HuH-7.5 (cell line): ENCODE data around the gene VWA1.
"Not testable (repeated sequence)": the region's sequence is repeated elsewhere in the genome, so short reads cannot be mapped to it uniquely, and the experiment has no call there.

Source experiments
- DNase-seq: peaks from one replicate; pipeline ENCODE4 v3.0.0; 2011; ENCODE audit warnings: low spot score

Gene VWA1

DNA sequence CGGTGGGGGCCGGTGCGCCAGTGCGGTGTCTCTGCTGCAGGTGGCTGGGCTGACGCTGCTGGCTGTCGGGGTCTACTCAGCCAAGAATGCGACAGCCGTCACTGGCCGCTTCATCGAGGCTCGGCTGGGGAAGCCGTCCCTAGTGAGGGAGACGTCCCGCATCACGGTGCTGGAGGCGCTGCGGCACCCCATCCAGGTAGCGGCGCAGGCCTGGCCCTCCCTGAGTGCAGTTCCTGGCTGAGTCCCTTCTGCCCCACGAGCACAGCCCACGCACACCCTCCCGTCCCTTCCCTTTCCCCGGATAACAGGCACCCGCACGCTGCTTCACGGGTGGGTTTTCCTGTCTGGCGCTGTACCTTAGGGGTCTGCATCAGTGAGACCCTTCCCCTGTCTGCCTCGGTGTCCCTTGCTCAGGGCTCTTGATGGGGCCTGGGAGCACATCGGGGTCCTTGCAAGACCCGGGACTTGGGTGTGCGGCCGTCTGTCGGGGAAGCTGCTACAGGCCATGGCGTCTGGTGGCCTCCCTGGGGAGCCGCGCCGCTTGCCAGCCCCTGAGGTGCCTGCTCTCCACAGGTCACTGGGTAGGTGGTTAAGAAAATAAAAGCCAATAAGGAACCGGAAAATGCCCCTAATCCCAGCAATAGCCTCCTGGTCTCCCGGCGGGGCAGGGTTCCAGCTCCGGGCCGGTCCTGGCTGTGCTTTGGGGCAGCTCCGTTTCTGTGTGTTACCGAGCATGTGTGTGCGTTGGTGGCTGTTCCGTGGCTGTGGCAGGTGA lies 49.7 kb downstream of the VWA1 start:
- DNase-seq, result not testable (repeated sequence)

- not testable (repeated sequence) for DNase-seq
These were observed 50.3 kb downstream of the VWA1 start for GRCh38 chr1:1485755-1486317.

- DNase-seq, result no peak
These were observed 52.2 kb downstream of the VWA1 start for GRCh38 chr1:1487701-1488100.

DNA sequence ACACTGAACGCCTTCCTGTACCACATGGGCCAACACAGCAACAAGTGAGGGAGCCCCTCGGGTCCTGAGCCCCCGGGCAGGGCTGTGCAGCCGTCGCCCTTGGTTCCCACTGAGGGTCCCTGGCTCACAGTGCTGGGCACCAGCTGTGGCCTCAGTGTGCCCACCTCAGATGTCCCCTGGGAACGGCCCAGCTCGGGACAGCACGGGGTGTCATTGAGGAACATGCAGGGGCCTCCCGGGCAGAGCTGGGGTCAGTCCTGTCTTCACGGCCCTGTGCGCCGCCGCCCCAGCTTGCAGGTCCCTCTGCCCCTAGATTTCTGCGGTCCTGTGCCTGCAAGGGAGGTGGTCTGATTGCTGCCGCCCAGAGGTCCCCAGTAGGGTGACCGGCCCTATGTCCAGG lies 53.7 kb downstream of the VWA1 start:
- DNase-seq, result no peak

- no peak for DNase-seq
These were observed 54.4 kb downstream of the VWA1 start for GRCh38 chr1:1489861-1490260.

- DNase-seq, result no peak
These were observed 55.2 kb downstream of the VWA1 start for GRCh38 chr1:1490633-1491230.

DNA sequence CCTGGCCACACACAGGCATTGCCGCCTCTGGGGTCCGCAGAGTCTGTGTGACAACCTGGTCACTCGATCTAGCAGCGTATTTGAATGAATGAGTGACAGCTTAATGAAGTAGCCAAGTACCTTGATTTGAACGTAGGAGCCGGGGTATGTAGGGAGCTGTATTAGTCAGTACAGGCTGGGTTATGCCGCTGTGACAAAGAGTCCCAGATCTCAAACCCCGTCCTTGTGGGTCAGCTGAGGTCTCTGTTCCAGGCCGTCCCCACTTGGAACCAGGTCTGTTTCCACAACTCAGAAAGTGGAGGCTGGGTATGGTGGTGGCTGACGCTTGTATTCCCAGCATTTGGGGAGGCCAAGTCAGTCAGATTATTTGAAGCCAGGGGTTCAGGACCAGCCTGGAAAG lies 56.1 kb downstream of the VWA1 start:
- no peak for DNase-seq
